ENCODE data around the gene MFAP3. TPM values are rescaled to one million over a fixed set of nuclear protein-coding genes. Genes with fewer than 3 reads are reported as not detected.
"Not testable (repeated sequence)": the region's sequence is repeated elsewhere in the genome, so short reads cannot be mapped to it uniquely, and the experiment has no call there.

Gene MFAP3
- total RNA-seq, 1 experiment from 2014 or later: 18.2 TPM

DNA sequence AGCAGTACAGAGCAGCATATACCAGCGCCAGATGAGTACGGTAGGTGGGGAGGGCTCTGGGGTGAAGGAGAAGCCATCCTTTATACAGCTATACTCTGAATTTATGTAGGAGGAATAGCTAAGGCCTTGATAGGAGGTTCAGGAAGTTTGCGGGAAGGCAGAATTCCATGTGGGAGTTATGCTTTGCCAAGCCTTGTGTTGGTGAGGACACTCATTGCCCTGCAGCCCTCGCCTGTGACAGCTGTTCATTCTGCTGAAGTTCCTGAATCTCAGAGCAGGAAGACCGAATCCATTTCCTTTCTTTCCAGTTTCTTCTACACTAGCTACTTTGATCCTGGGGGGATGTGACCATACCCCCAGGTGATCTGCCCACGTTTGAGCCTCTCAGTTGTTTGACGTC, 7.7 kb downstream of the MFAP3 start:
- in situ Hi-C loops (cut with HindIII; ENCODE audit: low sequenced_read_pairs): no loop called here

GRCh38 chr5:154047324-154047723, 8.6 kb downstream of the MFAP3 start:
- in situ Hi-C loops (cut with HindIII; ENCODE audit: low sequenced_read_pairs): no loop called here
- no peak for DNase-seq (ENCODE audit: low spot score)

More for the DNA sequence above, 7.7 kb downstream of the MFAP3 start:
- no peak for DNase-seq (ENCODE audit: low spot score)

- DNase-seq (ENCODE audit: low spot score): no peak
- in situ Hi-C loops (cut with HindIII; ENCODE audit: low sequenced_read_pairs): no loop called here
These were observed 10.9 kb downstream of the MFAP3 start for GRCh38 chr5:154049636-154050035.

DNA sequence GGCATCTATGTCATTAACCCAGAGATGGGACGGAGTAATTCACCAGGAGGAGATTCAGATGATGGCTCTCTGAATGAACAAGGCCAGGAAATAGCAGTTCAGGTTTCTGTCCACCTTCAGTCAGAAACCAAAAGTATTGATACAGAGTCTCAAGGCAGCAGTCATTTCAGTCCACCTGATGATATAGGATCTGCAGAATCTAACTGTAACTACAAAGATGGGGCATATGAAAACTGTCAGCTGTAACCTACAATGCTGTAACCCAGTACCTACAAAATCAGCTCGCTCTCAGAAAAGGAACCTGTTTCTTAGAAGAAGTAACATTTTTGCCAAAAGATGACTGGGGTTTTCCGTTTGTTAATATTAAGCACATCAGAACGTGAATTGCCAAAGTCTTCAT, 14.7 kb downstream of the MFAP3 start:
- no peak for DNase-seq (ENCODE audit: low spot score)
- in situ Hi-C loops (cut with HindIII; ENCODE audit: low sequenced_read_pairs): no loop called here

DNA sequence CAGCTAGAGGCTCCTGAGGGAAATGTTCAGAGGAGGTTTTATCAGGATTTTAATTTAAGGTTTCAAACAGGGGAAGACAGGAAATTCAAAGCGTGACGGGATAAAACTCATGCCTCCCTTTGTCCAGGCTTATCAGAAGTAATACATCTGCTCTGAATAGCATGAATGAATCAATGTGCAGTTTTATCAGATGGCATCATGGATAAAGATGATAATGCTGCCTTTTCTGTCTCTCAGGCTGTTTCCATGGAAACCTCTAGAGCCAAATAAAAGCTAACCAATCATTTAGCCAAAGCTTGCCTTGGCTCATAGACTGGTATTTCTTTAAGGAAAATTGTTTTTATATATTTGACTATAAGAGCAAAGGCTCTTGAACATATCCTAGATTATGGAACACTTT, 16.4 kb downstream of the MFAP3 start:
- in situ Hi-C loops (cut with HindIII; ENCODE audit: low sequenced_read_pairs): no loop called here
- DNase-seq (ENCODE audit: low spot score): no peak

- in situ Hi-C loops (cut with HindIII; ENCODE audit: low sequenced_read_pairs): no loop called here
- DNase-seq (ENCODE audit: low spot score): peak; percentile 14
These were observed 19.6 kb downstream of the MFAP3 start for GRCh38 chr5:154058055-154059038.

- in situ Hi-C loops (cut with HindIII; ENCODE audit: low sequenced_read_pairs): no loop called here
- no peak for DNase-seq (ENCODE audit: low spot score)
These were observed 20.3 kb downstream of the MFAP3 start for GRCh38 chr5:154059039-154059430.

- in situ Hi-C loops (cut with HindIII; ENCODE audit: low sequenced_read_pairs): no loop called here
- no peak for DNase-seq (ENCODE audit: low spot score)
These were observed 20.8 kb downstream of the MFAP3 start for GRCh38 chr5:154059583-154059982.

- in situ Hi-C loops (cut with HindIII; ENCODE audit: low sequenced_read_pairs): no loop called here
- no peak for DNase-seq (ENCODE audit: low spot score)
These were observed 21.8 kb downstream of the MFAP3 start for GRCh38 chr5:154060606-154061005.

GRCh38 chr5:154063372-154063771, 24.6 kb downstream of the MFAP3 start:
- no peak for DNase-seq (ENCODE audit: low spot score)
- in situ Hi-C loops (cut with HindIII; ENCODE audit: low sequenced_read_pairs): no loop called here

GRCh38 chr5:154065971-154066370, 27.2 kb downstream of the MFAP3 start:
- in situ Hi-C loops (cut with HindIII; ENCODE audit: low sequenced_read_pairs): no loop called here

DNA sequence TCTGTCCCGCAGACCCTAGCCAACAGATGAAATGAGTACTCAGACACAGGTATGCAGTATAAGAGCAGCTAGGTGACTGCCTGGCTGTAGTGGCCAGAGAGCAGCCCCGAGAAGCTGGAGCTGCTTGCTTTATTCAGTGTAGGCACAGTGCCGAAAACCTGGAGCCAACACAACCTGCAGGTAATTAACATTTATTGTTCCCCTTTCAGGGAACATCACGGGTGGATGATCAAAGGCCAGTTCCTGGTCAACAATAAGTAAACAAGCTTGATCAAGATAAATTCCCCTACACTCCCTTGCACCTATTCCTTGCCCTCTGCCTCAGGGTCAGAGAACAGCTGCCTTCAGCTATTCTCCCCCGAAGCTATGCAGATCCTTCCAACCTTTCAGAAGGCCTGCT, 31.1 kb downstream of the MFAP3 start:
- in situ Hi-C loops (cut with HindIII; ENCODE audit: low sequenced_read_pairs); DNase-seq (ENCODE audit: low spot score): not testable (repeated sequence)

More at GRCh38 chr5:154065971-154066370, 27.2 kb downstream of the MFAP3 start:
- no peak for DNase-seq (ENCODE audit: low spot score)

DNA sequence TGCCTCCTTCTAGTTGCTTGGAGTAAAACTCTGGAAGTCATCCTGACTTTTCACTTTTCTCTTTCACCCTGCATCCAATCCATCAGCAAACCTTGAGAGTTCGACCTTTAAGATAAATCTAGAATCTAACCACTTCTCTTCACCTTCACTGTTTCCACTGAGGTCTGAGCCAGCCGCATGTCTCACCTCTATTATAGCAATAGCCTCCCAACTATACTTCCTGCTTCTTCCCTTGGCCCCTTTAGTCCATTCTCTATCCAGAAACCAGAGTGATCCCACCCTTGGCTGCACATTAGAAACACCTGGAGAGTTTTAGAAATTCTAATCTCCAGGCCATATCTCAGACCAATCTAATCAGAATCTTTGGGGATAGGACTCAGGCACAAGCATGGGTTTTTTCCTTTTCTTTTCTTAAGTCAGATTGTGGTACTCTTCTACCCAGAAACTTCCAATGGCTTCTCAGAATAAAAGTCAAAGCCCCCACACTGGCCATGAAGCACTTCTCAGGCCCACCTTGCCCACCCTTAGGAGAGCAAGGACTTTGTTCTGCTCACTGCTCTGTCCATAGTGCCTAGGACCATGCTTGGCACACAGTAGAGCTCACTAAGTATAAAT, 33.1 kb downstream of the MFAP3 start:
- DNase-seq (ENCODE audit: low spot score): no peak
- in situ Hi-C loops (cut with HindIII; ENCODE audit: low sequenced_read_pairs): no loop called here

DNA sequence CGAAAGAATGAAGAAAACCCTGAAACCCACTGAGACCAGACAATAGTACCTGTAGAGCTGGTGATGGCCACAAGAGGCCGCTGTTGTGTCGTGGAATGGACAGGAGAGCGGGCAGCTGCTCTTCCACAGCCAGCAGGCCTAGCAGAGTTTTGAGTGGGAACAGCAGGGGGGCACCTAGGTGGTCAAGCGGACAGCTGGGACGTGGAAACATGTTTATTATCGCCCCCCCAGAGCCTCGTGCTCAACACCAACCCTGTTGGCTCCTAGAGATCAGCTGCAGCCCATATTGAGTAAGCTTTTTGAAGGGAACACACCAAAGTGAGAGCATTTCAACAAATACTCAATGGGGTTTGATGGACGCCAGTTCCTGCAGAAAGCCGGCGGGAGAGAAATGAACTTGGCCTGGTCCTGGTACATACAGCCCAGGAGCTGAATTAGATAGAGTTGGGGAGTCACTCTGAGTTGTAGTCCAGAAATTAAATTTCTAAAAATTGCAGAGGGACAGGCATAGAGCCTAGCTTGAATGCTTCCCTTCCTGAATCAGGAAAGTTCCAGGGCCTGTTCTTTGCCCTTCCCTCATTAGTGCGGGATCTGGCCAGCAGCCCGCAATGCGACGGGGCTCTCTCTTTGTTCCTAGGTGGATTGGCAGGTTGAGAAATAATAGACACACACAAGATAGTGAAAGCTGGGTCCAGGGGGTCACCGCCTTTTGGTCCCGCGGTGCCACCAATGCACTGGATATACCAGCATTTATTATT, 33.8 kb downstream of the MFAP3 start:
- peak; percentile 79 for DNase-seq (ENCODE audit: low spot score)
- in situ Hi-C loops (cut with HindIII; ENCODE audit: low sequenced_read_pairs): no loop called here

GRCh38 chr5:154076240-154076922, 37.6 kb downstream of the MFAP3 start:
- no peak for DNase-seq (ENCODE audit: low spot score)
- in situ Hi-C loops (cut with HindIII; ENCODE audit: low sequenced_read_pairs): no loop called here

GRCh38 chr5:154077696-154078095, 38.9 kb downstream of the MFAP3 start:
- in situ Hi-C loops (cut with HindIII; ENCODE audit: low sequenced_read_pairs): no loop called here

DNA sequence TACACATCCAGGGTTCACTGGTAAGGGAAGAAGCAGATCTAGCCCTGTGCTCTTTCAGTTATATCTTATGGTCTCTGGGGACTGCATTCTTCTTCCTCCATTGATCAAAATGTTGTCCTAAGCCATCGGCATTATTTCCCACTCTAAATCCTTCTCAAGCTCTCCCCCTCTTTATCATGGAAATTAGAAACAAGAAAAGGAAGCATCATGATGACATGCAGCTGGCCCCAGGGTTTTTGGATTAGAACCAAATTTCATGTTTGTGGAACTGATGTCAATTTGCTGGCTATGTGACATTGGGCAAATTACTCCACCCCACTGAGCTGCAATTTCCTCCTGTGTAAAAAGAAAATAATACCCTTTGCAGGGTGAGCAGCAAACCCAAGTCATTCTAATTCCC, 39.5 kb downstream of the MFAP3 start:
- in situ Hi-C loops (cut with HindIII; ENCODE audit: low sequenced_read_pairs): no loop called here
- no peak for DNase-seq (ENCODE audit: low spot score)

More at GRCh38 chr5:154077696-154078095, 38.9 kb downstream of the MFAP3 start:
- DNase-seq (ENCODE audit: low spot score): no peak

GRCh38 chr5:154081246-154081645, 42.5 kb downstream of the MFAP3 start:
- in situ Hi-C loops (cut with HindIII; ENCODE audit: low sequenced_read_pairs): no loop called here
- peak; percentile 25 for DNase-seq (ENCODE audit: low spot score)

- DNase-seq (ENCODE audit: low spot score): no peak
- in situ Hi-C loops (cut with HindIII; ENCODE audit: low sequenced_read_pairs): no loop called here
These were observed 45.4 kb downstream of the MFAP3 start for GRCh38 chr5:154084062-154084639.

Measured in G401 (cell line).